ENCODE results near the gene ITSN2.

DNA sequence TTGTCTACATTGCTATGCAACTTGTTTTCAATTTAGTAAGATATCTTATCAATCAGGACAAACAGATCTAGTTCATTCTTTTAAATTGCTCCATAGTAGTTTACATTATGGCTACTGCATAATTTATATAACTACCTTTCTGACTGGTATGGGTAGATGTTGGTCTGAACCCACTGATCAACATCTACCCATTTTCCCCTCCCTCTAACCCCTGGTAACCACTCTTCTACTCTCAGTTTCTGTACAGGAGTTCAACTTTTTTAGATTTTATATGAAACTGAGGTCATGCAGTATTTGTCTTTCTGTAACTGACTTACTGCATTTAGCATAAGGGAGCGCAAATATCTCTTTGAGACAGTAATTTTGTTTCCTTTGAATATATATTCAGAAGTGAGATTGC is 73.2 kb downstream of the ITSN2 start:
- TF ChIP-seq, protein P1, sequence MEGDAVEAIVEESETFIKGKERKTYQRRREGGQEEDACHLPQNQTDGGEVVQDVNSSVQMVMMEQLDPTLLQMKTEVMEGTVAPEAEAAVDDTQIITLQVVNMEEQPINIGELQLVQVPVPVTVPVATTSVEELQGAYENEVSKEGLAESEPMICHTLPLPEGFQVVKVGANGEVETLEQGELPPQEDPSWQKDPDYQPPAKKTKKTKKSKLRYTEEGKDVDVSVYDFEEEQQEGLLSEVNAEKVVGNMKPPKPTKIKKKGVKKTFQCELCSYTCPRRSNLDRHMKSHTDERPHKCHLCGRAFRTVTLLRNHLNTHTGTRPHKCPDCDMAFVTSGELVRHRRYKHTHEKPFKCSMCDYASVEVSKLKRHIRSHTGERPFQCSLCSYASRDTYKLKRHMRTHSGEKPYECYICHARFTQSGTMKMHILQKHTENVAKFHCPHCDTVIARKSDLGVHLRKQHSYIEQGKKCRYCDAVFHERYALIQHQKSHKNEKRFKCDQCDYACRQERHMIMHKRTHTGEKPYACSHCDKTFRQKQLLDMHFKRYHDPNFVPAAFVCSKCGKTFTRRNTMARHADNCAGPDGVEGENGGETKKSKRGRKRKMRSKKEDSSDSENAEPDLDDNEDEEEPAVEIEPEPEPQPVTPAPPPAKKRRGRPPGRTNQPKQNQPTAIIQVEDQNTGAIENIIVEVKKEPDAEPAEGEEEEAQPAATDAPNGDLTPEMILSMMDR (conservative IDR thresholded peaks at IDR 0.05) = no peak
- TF ChIP-seq ZFX (IDR thresholded peaks at IDR 0.05) = no peak

Data from C4-2B (cell line).